K562 (cell line): ENCODE data around the gene OR4K5. TPM values are rescaled to one million over a fixed set of nuclear protein-coding genes. Genes with fewer than 3 reads are reported as not detected.
"Not testable (repeated sequence)": the region's sequence is repeated elsewhere in the genome, so short reads cannot be mapped to it uniquely, and the experiment has no call there.

Experiments used
- ATAC-seq: fragments of 200-7000 bp; cut with Tn5 transposase; 3 replicates; pipeline ENCODE4 v1.9.1; 2020; ENCODE audit warnings: moderate library complexity
- BruUV-seq: library from RNA; stranded (reverse); fragments of 400-500 nt; replicated peaks from 2 replicates; lab custom pipeline; 2021; lab: Mats Ljungman, UMichigan
- CTCF ChIA-PET: fragments of 300-600 bp; formaldehyde crosslinking; extraction: SDS; loops from one replicate; lab custom pipeline; 2021; ENCODE audit warnings: low intra/inter-chr PET ratio; lab: Yijun Ruan, JAX
- POLR2A ChIA-PET: fragments of 300-600, 350-650 bp; sonication (Branson Sonifier 250); formaldehyde crosslinking; extraction: SDS; loops from one replicate; lab custom pipeline; 2021; ENCODE audit warnings: antibody characterized with exemption, inconsistent platforms; lab: Yijun Ruan, JAX
- DNase-seq, 4 experiments: peaks; one replicate each; pipeline versions ENCODE4 v3.0.0 to v3.0.0-alpha.2; 2011 to 2018; ENCODE audit warnings: low spot score in 3 of 4, mixed read lengths in 3 of 4; ENCODE audit errors: extremely low read depth in 1 of 4
- FAIRE-seq: peaks from 2 replicates; lab custom pipeline; 2011; peaks lifted over from hg19 to GRCh38; lab: Jason Lieb, UNC
- H2AFZ ChIP-seq: 2 replicates; pipeline ENCODE4 v1.6.0; 2011; ENCODE audit warnings: low read depth, low read length, control low read depth, inconsistent platforms
- H3K27ac ChIP-seq: fragments of 200-600 bp; 3 replicates; pipeline ENCODE4 v1.8.0; 2011; ENCODE audit warnings: low read depth, mild to moderate bottlenecking, control low read depth, inconsistent platforms, low read length, moderate library complexity, mixed read lengths; ENCODE audit errors: extremely low read depth
- H3K27me3 ChIP-seq, 2 experiments: fragments of 300-600 bp in 1 of 2; 2 replicates in 1 of 2; 3 replicates in 1 of 2; pipeline versions ENCODE4 v1.6.0 to v1.8.0; 2011; ENCODE audit warnings: inconsistent platforms in 2 of 2, low read length in 2 of 2, mild to moderate bottlenecking in 1 of 2, mixed read lengths in 1 of 2, moderate library complexity in 1 of 2; ENCODE audit not compliant: control insufficient read depth in 2 of 2, insufficient read depth in 2 of 2
- H3K36me3 ChIP-seq: fragments of 300-600 bp; 3 replicates; pipeline ENCODE4 v1.8.0; 2011; ENCODE audit warnings: mild to moderate bottlenecking, low read length, inconsistent platforms; ENCODE audit not compliant: control insufficient read depth, insufficient read depth
- H3K4me1 ChIP-seq, 2 experiments: fragments of 200-600 bp in 1 of 2; replicated peaks in 1 of 2; 2 replicates in 1 of 2; 3 replicates in 1 of 2; pipeline versions ENCODE4 v1.5.1 to v1.8.0; 2011; ENCODE audit warnings: inconsistent platforms in 2 of 2, low read length in 2 of 2, mild to moderate bottlenecking in 1 of 2, mixed read lengths in 1 of 2, moderate library complexity in 1 of 2; ENCODE audit not compliant: control insufficient read depth in 2 of 2, insufficient read depth in 2 of 2
- H3K4me2 ChIP-seq: 2 replicates; pipeline ENCODE4 v1.6.1; 2011; ENCODE audit warnings: low read length, control low read depth, inconsistent platforms, mixed read lengths; ENCODE audit not compliant: insufficient read depth
- H3K4me3 ChIP-seq: fragments of 200-600 bp; sonication (generic), shearing (Covaris generic); 2 replicates; pipeline ENCODE4 v1.5.1; 2016; ENCODE audit warnings: control low read depth, inconsistent platforms
- H3K79me2 ChIP-seq: fragments of 200-600 bp; 3 replicates; pipeline ENCODE4 v1.8.0; 2011; ENCODE audit warnings: low read length, inconsistent platforms; ENCODE audit not compliant: control insufficient read depth, insufficient read depth
- H3K9ac ChIP-seq, 2 experiments: 2 replicates each; pipeline versions ENCODE4 v1.6.0 to v1.6.1; 2011; ENCODE audit warnings: low read depth in 2 of 2, low read length in 2 of 2, control low read depth in 1 of 2, inconsistent platforms in 1 of 2, mild to moderate bottlenecking in 1 of 2, mixed read lengths in 1 of 2; ENCODE audit not compliant: insufficient read depth in 1 of 2
- H3K9me1 ChIP-seq: one replicate; pipeline ENCODE4 v1.6.0; 2011; ENCODE audit warnings: inconsistent platforms, mild to moderate bottlenecking, low read length, moderate library complexity; ENCODE audit not compliant: control insufficient read depth, insufficient read depth
- H3K9me3 ChIP-seq: replicated peaks from 2 replicates; pipeline ENCODE4 v1.5.1; 2011; ENCODE audit warnings: low read depth, low read length, inconsistent platforms; ENCODE audit not compliant: control insufficient read depth, insufficient read depth
- H4K20me1 ChIP-seq: replicated peaks from 2 replicates; pipeline ENCODE4 v1.6.1; 2011; ENCODE audit warnings: low read length, inconsistent platforms, mixed read lengths; ENCODE audit not compliant: control insufficient read depth, insufficient read depth
- BCOR ChIP-seq: fragments of 450-650 bp; IDR thresholded peaks from 2 replicates; pipeline ENCODE4 v1.6.1; 2016
- CREB1 ChIP-seq, 2 experiments: sonication (generic) in 1 of 2; formaldehyde crosslinking in 1 of 2; IDR thresholded peaks; 2 replicates each; pipeline versions ENCODE4 v1.6.1 to v1.8.0; 2012 to 2022; ENCODE audit warnings: inconsistent platforms in 1 of 2, mild to moderate bottlenecking in 1 of 2, missing genetic modification reagents in 1 of 2, moderate library complexity in 1 of 2
- HIVEP1 ChIP-seq: fragments of 250-450 bp; sonication (Bioruptor Pico); IDR thresholded peaks from 2 replicates; pipeline ENCODE4 v1.4.0; 2020; ENCODE audit warnings: mild to moderate bottlenecking
- ILK ChIP-seq: fragments of 450-650 bp; IDR thresholded peaks from 2 replicates; pipeline ENCODE4 v1.6.1; 2016; ENCODE audit warnings: missing genetic modification characterization, low read depth, mild to moderate bottlenecking, missing compliant biosample characterization, moderate library complexity, borderline replicate concordance
- KLF1 ChIP-seq: fragments of 450-650 bp; IDR thresholded peaks from 2 replicates; pipeline ENCODE4 v1.6.1; 2016; ENCODE audit warnings: missing genetic modification characterization, missing compliant biosample characterization
- SAP30 ChIP-seq: fragments of 200-600 bp; sonication (generic); IDR thresholded peaks from 2 replicates; pipeline ENCODE4 v1.6.1; 2012; ENCODE audit warnings: borderline replicate concordance, low read depth, mild to moderate bottlenecking, moderate library complexity, low read length, control low read depth, inconsistent platforms; ENCODE audit not compliant: insufficient read depth, poor library complexity, severe bottlenecking
- SMC3 ChIP-seq: conservative IDR thresholded peaks from 2 replicates; pipeline ENCODE4 v1.6.1; 2011; ENCODE audit warnings: low read depth, low read length, improper control_type of control experiment; ENCODE audit not compliant: insufficient read depth
- WGBS: fragments of 100-300 bp; shearing (Covaris generic); methylation state at CpG from one replicate; pipeline ENCODE4 v1.1.6; 2016; ENCODE audit warnings: low coverage, mixed read lengths; ENCODE audit not compliant: insufficient coverage; ENCODE audit errors: missing lambda C conversion rate; 5-methylcytosine and 5-hydroxymethylcytosine counted together
- in situ Hi-C: fragments of 300-500 bp; cut with MboI; formaldehyde crosslinking; loops from 4 replicates; pipeline ENCODE4 v1.15.0; 2018; ENCODE audit warnings: inconsistent platforms, mixed read lengths
- intact Hi-C: fragments of 100-400 bp; cut with micrococcal nuclease; formaldehyde crosslinking; loops from 2 replicates; pipeline ENCODE4 v1.14.2; 2022
- polyA plus RNA-seq, 8 experiments: library from polyadenylated mRNA; depleted of rRNA in 4 of 8; stranded (reverse) in 5 of 8; unstranded in 3 of 8; fragments of >200 nt; fragmentation: Nextera tagmentation in 2 of 8; fragmentation: Illumina TruSeq in 1 of 8; extraction: Ambion mirVana in 2 of 8; extraction: Trizol in 1 of 8; gene quantifications; 2 replicates each; pipeline versions ENCODE4 v1.2.1 to v1.2.3, GENCODE V29; 2011 to 2014; ENCODE audit warnings: inconsistent platforms in 1 of 8, missing spikeins in 1 of 8
- total RNA-seq, 7 experiments: library from RNA; depleted of rRNA in 6 of 7; stranded (reverse); fragments of >200 nt in 6 of 7; fragmentation: Illumina TruSeq in 2 of 7; extraction: Trizol in 2 of 7; gene quantifications; 2 replicates each; pipeline versions ENCODE4 v1.2.1 to v1.2.3, GENCODE V29; 2011 to 2021; ENCODE audit warnings: low replicate concordance in 1 of 7
- TF ChIP-seq, protein P1 (sequence below), 2 experiments: fragments of 450-650 bp; formaldehyde crosslinking in 1 of 2; IDR thresholded peaks; 2 replicates each; pipeline versions ENCODE4 v1.4.0 to v1.6.1; 2014 to 2020; ENCODE audit warnings: mild to moderate bottlenecking in 2 of 2, borderline replicate concordance in 1 of 2, low read depth in 1 of 2

The OR4K5 gene
- total and polyA plus RNA-seq, 9 of the 15 experiments (the other 6 are each of a cell fraction or from before 2014, with no cell fraction given): not detected

DNA sequence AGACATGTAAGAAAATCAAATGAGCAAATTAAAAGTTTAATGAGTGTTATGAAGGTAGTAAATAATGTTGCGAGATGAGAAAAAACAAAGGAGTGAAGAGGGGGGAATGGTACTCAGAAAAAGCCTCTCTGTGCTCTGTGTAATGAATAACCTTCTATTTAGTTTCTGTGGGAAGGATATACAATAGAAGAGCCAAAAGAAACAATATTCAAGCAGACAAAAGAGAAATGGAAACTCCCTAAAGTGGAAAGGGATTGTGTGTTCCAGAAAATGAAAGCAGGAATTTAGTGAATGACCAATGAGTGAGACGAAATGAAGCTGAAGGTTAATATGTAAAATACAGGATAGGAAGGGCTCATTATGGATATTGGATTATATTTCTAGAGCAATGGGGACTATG lies 28.8 kb downstream of the OR4K5 start (continued):
- TF ChIP-seq, protein P1, sequence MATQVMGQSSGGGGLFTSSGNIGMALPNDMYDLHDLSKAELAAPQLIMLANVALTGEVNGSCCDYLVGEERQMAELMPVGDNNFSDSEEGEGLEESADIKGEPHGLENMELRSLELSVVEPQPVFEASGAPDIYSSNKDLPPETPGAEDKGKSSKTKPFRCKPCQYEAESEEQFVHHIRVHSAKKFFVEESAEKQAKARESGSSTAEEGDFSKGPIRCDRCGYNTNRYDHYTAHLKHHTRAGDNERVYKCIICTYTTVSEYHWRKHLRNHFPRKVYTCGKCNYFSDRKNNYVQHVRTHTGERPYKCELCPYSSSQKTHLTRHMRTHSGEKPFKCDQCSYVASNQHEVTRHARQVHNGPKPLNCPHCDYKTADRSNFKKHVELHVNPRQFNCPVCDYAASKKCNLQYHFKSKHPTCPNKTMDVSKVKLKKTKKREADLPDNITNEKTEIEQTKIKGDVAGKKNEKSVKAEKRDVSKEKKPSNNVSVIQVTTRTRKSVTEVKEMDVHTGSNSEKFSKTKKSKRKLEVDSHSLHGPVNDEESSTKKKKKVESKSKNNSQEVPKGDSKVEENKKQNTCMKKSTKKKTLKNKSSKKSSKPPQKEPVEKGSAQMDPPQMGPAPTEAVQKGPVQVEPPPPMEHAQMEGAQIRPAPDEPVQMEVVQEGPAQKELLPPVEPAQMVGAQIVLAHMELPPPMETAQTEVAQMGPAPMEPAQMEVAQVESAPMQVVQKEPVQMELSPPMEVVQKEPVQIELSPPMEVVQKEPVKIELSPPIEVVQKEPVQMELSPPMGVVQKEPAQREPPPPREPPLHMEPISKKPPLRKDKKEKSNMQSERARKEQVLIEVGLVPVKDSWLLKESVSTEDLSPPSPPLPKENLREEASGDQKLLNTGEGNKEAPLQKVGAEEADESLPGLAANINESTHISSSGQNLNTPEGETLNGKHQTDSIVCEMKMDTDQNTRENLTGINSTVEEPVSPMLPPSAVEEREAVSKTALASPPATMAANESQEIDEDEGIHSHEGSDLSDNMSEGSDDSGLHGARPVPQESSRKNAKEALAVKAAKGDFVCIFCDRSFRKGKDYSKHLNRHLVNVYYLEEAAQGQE (IDR thresholded peaks at IDR 0.05; ENCODE audit: borderline replicate concordance): no peak
- TF ChIP-seq, protein P1 (CRISPR knock-in tag; IDR thresholded peaks at IDR 0.05; ENCODE audit: low read depth): no peak
- TF ChIP-seq SAP30 (no peak), HIVEP1 (CRISPR knock-in tag) (no peak), KLF1 (tag) (no peak), ILK (tag) (no peak), CREB1 (IDR thresholded peaks at IDR 0.05) (no peak), CREB1 (CRISPR knock-in tag; IDR thresholded peaks at IDR 0.05) (no peak), BCOR (no peak), SMC3 (no peak)
- TF ChIP-seq, all 486 proteins: peak for 0

DNA sequence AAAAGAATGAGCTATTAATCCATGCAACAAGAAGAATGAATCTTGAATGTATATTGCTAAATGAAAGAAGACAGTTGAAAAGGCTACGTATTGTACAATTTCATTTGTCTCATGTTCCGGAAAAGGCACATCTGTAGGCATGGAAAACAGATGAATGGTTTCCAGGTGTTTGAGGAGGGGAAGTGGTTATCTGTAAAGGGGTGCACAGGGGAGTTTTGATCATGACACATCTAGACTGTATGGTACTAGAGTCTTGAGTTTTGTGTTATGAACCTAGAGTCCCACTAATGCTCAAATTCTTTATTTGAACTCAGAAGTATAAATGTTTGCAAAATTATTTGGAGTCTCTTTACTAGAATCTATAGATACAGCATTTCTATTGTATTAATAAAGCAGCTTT lies 49.3 kb downstream of the OR4K5 start:
- H3K4me1 ChIP-seq, POLR2A ChIA-PET, FAIRE-seq, H3K36me3 ChIP-seq, H3K79me2 ChIP-seq, DNase-seq, BruUV-seq, H3K27ac ChIP-seq, in situ Hi-C loops, H3K9me3 ChIP-seq, CTCF ChIA-PET, H3K9me1 ChIP-seq, H4K20me1 ChIP-seq, ATAC-seq, H3K4me3 ChIP-seq, H2AFZ ChIP-seq, H3K4me2 ChIP-seq, H3K9ac ChIP-seq, H3K27me3 ChIP-seq, intact Hi-C loops: not testable (repeated sequence)
- WGBS: 43% methylated on average over 2 of the region's 2 CpGs
